Smooth muscle cell (in vitro differentiated cells): ENCODE data around the gene TSC2. TPM values are rescaled to one million over a fixed set of nuclear protein-coding genes. Genes with fewer than 3 reads are reported as not detected.

Experiments used
- DNase-seq: peaks from one replicate; lab custom pipeline; 2025; ENCODE audit not compliant: unreplicated experiment; lab: John Stamatoyannopoulos, UW
- H2AFZ ChIP-seq: fragments of 200-600 bp; sonication (generic); 2 replicates; pipeline ENCODE4 v1.6.0; 2016; ENCODE audit warnings: antibody characterized with exemption, low read depth, mild to moderate bottlenecking
- H3F3A ChIP-seq: fragments of 200-600 bp; sonication (generic); 2 replicates; pipeline ENCODE4 v1.6.0; 2017; ENCODE audit warnings: antibody characterized with exemption, low read depth
- H3K27ac ChIP-seq: fragments of 200-600 bp; sonication (generic); 2 replicates; pipeline ENCODE4 v1.5.1; 2016; ENCODE audit warnings: low read depth, mild to moderate bottlenecking
- H3K27me3 ChIP-seq: fragments of 200-600 bp; sonication (generic); 2 replicates; pipeline ENCODE4 v1.6.1; 2016; ENCODE audit warnings: low read depth, mild to moderate bottlenecking
- H3K36me3 ChIP-seq: fragments of 200-600 bp; sonication (generic); 2 replicates; pipeline ENCODE4 v1.5.1; 2016; ENCODE audit warnings: low read depth
- H3K4me1 ChIP-seq: fragments of 200-600 bp; sonication (generic); 2 replicates; pipeline ENCODE4 v1.5.1; 2016; ENCODE audit warnings: low read depth
- H3K4me2 ChIP-seq: fragments of 200-600 bp; sonication (generic); 2 replicates; pipeline ENCODE4 v1.6.0; 2016; ENCODE audit warnings: mild to moderate bottlenecking
- H3K4me3 ChIP-seq: fragments of 200-600 bp; sonication (generic); 2 replicates; pipeline ENCODE4 v1.5.1; 2016; ENCODE audit warnings: mild to moderate bottlenecking
- H3K79me2 ChIP-seq: fragments of 200-600 bp; sonication (generic); 2 replicates; pipeline ENCODE4 v1.6.0; 2016; ENCODE audit warnings: low read depth, mild to moderate bottlenecking
- H3K9ac ChIP-seq: fragments of 200-600 bp; sonication (generic); 2 replicates; pipeline ENCODE4 v1.6.0; 2016; ENCODE audit warnings: low read depth
- H3K9me3 ChIP-seq: fragments of 200-600 bp; sonication (generic); replicated peaks from 2 replicates; pipeline ENCODE4 v1.5.1; 2016; ENCODE audit warnings: low read depth
- H4K20me1 ChIP-seq: fragments of 200-600 bp; sonication (generic); 2 replicates; pipeline ENCODE4 v1.6.0; 2016; ENCODE audit warnings: low read depth
- WGBS: methylation state at CpG from one replicate; pipeline ENCODE4 v1.1.7; 2016; ENCODE audit warnings: low lambda C conversion rate; 5-methylcytosine and 5-hydroxymethylcytosine counted together
- polyA plus RNA-seq: library from polyadenylated mRNA; unstranded; fragments of >200 nt; fragmentation: Nextera tagmentation; extraction: Ambion mirVana; gene quantifications from 2 replicates; pipeline ENCODE4 v1.2.1, GENCODE V29; 2016
- total RNA-seq: library from RNA; depleted of rRNA; stranded (reverse); fragments of >200 nt; gene quantifications from 2 replicates; pipeline ENCODE4 v1.2.3, GENCODE V29; 2014
- TF ChIP-seq, protein P1 (sequence below): fragments of 200-600 bp; sonication (generic); IDR thresholded peaks from 2 replicates; pipeline ENCODE4 v1.5.1; 2017; ENCODE audit warnings: borderline replicate concordance, mild to moderate bottlenecking, antibody characterized with exemption; ENCODE audit not compliant: insufficient read depth, poor library complexity, severe bottlenecking

TSC2 gene
- total and polyA plus RNA-seq, 2 experiments from 2014 or later: 64.5 to 74.7 TPM

DNA sequence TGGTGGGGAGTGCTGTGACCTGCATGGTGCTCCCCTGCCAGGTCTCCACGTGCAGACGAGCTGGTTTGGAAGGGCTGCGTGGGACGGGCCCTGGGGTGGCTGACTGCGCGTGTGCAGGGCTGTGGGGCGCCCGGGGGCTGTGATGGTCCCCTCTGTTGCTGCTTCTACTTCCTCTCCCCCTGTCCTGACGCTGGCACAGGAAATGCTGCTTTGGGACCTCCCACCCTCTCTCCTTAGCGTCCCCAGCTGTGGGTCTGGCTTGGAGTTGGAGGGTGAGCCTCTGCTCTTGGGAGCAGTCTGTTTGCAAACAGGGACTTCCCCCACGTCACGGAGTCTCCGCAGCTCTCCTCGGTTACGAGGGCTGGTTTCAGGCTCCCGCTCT, 35.2 kb downstream of the TSC2 start:
- TF ChIP-seq, protein P1, sequence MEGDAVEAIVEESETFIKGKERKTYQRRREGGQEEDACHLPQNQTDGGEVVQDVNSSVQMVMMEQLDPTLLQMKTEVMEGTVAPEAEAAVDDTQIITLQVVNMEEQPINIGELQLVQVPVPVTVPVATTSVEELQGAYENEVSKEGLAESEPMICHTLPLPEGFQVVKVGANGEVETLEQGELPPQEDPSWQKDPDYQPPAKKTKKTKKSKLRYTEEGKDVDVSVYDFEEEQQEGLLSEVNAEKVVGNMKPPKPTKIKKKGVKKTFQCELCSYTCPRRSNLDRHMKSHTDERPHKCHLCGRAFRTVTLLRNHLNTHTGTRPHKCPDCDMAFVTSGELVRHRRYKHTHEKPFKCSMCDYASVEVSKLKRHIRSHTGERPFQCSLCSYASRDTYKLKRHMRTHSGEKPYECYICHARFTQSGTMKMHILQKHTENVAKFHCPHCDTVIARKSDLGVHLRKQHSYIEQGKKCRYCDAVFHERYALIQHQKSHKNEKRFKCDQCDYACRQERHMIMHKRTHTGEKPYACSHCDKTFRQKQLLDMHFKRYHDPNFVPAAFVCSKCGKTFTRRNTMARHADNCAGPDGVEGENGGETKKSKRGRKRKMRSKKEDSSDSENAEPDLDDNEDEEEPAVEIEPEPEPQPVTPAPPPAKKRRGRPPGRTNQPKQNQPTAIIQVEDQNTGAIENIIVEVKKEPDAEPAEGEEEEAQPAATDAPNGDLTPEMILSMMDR: no peak
- H3K4me3 ChIP-seq: no peak overlapping the region
- peaks cover under 1% of the 10 kb centered on the region for H4K20me1 ChIP-seq
- no peak overlapping the region for H3K27ac ChIP-seq
- no peaks in the 10 kb centered on the region for H3K79me2 ChIP-seq
- H3K9ac ChIP-seq: no peak overlapping the region
- H2AFZ ChIP-seq: no peak overlapping the region
- no peak overlapping the region for H3K4me2 ChIP-seq
- no peak for DNase-seq
- H3K36me3 ChIP-seq: no peaks in the 10 kb centered on the region
- H3K4me1 ChIP-seq: no peaks in the 10 kb centered on the region
- no peaks in the 10 kb centered on the region for H3K27me3 ChIP-seq
- no peaks in the 10 kb centered on the region for H3K9me3 ChIP-seq
- H3F3A ChIP-seq: no peaks in the 10 kb centered on the region
- 88% methylated on average over 16 of the region's 16 CpGs for WGBS

DNA sequence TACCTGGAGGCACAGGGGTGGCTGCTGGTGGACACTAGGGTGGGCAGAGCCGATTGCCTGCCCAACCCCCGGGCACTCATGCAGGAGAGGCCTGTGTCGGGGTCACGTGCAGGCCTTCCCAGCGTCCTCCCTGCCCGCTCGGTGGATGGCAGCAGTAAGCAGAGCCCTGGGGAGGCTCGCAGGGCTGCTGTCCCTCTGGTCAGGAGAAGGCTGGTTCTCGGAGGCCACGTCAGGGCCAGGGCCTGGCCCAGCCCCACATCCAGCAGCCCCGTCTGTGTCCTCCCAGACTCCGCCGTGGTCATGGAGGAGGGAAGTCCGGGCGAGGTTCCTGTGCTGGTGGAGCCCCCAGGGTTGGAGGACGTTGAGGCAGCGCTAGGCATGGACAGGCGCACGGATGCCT, 35.6 kb downstream of the TSC2 start:
- H2AFZ ChIP-seq: no peak overlapping the region
- no peak for DNase-seq
- WGBS: 93% methylated on average over 19 of the region's 19 CpGs
- no peak overlapping the region for H3K4me2 ChIP-seq
- H3K9me3 ChIP-seq: no peaks in the 10 kb centered on the region
- no peaks in the 10 kb centered on the region for H3F3A ChIP-seq
- H3K4me1 ChIP-seq: no peaks in the 10 kb centered on the region
- H4K20me1 ChIP-seq: peaks cover 5% of the 10 kb centered on the region
- no peaks in the 10 kb centered on the region for H3K27me3 ChIP-seq
- TF ChIP-seq, protein P1: no peak
- no peak overlapping the region for H3K4me3 ChIP-seq
- no peak overlapping the region for H3K9ac ChIP-seq
- H3K79me2 ChIP-seq: no peaks in the 10 kb centered on the region
- H3K36me3 ChIP-seq: no peaks in the 10 kb centered on the region
- no peak overlapping the region for H3K27ac ChIP-seq

DNA sequence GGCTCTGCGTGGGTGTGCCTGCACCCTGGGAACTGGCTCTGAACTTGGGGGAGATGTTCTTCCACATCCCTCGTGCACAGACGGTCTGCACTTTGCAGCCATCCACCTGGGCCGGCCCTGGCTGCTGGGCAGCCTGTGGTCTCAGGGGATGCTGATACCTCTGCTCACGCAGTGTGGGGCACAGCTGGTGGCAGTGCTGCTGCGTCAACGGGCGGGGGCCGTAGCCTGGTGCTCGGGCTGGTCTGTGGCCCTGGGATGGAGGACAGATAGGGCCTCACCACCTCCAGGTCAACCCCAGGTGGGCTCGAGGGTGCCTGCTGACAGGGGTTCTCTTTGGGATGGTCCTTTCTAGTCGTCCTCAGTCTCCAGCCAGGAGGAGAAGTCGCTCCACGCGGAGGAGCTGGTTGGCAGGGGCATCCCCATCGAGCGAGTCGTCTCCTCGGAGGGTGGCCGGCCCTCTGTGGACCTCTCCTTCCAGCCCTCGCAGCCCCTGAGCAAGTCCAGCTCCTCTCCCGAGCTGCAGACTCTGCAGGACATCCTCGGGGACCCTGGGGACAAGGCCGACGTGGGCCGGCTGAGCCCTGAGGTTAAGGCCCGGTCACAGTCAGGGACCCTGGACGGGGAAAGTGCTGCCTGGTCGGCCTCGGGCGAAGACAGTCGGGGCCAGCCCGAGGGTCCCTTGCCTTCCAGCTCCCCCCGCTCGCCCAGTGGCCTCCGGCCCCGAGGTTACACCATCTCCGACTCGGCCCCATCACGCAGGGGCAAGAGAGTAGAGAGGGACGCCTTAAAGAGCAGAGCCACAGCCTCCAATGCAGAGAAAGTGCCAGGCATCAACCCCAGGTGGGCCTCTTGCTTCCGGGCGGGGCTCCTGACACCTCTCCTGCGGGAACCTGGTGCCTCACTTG, 36.3 kb downstream of the TSC2 start:
- no peaks in the 10 kb centered on the region for H3K79me2 ChIP-seq
- H2AFZ ChIP-seq: no peak overlapping the region
- H3K4me1 ChIP-seq: no peaks in the 10 kb centered on the region
- H3F3A ChIP-seq: no peaks in the 10 kb centered on the region
- no peak overlapping the region for H3K27ac ChIP-seq
- WGBS: 94% methylated on average over 44 of the region's 44 CpGs
- DNase-seq: no peak
- H4K20me1 ChIP-seq: peaks cover 11% of the 10 kb centered on the region
- no peak overlapping the region for H3K9ac ChIP-seq
- H3K27me3 ChIP-seq: no peaks in the 10 kb centered on the region
- TF ChIP-seq, protein P1: no peak
- H3K9me3 ChIP-seq: no peaks in the 10 kb centered on the region
- no peak overlapping the region for H3K4me2 ChIP-seq
- H3K36me3 ChIP-seq: no peaks in the 10 kb centered on the region
- H3K4me3 ChIP-seq: no peak overlapping the region
